ENCODE data around the gene SLC49A4. TPM values are rescaled to one million over a fixed set of nuclear protein-coding genes. Genes with fewer than 3 reads are reported as not detected.

SLC49A4 gene
- total and polyA plus RNA-seq, 11 donors: 5.6 to 25.4 (median 14.4) TPM

- TF ChIP-seq POLR2A (IDR thresholded peaks at IDR 0.05): no peak
- TF ChIP-seq, protein P1, sequence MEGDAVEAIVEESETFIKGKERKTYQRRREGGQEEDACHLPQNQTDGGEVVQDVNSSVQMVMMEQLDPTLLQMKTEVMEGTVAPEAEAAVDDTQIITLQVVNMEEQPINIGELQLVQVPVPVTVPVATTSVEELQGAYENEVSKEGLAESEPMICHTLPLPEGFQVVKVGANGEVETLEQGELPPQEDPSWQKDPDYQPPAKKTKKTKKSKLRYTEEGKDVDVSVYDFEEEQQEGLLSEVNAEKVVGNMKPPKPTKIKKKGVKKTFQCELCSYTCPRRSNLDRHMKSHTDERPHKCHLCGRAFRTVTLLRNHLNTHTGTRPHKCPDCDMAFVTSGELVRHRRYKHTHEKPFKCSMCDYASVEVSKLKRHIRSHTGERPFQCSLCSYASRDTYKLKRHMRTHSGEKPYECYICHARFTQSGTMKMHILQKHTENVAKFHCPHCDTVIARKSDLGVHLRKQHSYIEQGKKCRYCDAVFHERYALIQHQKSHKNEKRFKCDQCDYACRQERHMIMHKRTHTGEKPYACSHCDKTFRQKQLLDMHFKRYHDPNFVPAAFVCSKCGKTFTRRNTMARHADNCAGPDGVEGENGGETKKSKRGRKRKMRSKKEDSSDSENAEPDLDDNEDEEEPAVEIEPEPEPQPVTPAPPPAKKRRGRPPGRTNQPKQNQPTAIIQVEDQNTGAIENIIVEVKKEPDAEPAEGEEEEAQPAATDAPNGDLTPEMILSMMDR (IDR thresholded peaks at IDR 0.05): no peak
- ATAC-seq: no peak
- WGBS, 4 donors: 96 to 99% (median 97%) methylated on average over 3 of the region's 3 CpGs
- intact Hi-C loops (cut with DNase I): no loop called here
- DNase-seq: no peak
- H3K4me3 ChIP-seq: no peak overlapping the region
- peaks cover 0 to 7% (median 0%) of the 10 kb centered on the region in 12 donors for H3K4me1 ChIP-seq
- no peaks in the 10 kb centered on the region for H3K36me3 ChIP-seq
- peaks cover 0 to 25% (median 3%) of the 10 kb centered on the region in 9 donors for H3K27me3 ChIP-seq
- no peak overlapping the region for H3K27ac ChIP-seq
- H3K9me3 ChIP-seq: no peaks in the 10 kb centered on the region
Measured at GRCh38 chr3:122926811-122927210, 131.9 kb downstream of the SLC49A4 start.

GRCh38 chr3:122927726-122928125 lies 132.9 kb downstream of the SLC49A4 start:
- WGBS, 4 donors: 84 to 94% (median 88%) methylated on average over 9 to 10 of the region's 10 CpGs
- DNase-seq (no peak), ATAC-seq (no peak)
- TF ChIP-seq, protein P1 (IDR thresholded peaks at IDR 0.05): no peak
- no peak for TF ChIP-seq POLR2A (IDR thresholded peaks at IDR 0.05)
- no peaks in the 10 kb centered on the region for H3K9me3 ChIP-seq
- H3K4me1 ChIP-seq: peaks cover 0 to 14% (median 0%) of the 10 kb centered on the region in 12 donors
- peaks cover 0 to 16% (median 0%) of the 10 kb centered on the region in 9 donors for H3K27me3 ChIP-seq
- H3K4me3 ChIP-seq: no peak overlapping the region
- intact Hi-C loops (cut with DNase I): no loop called here
- no peak overlapping the region for H3K27ac ChIP-seq
- no peaks in the 10 kb centered on the region for H3K36me3 ChIP-seq

- no peak overlapping the region for H3K4me3 ChIP-seq
- no peak overlapping the region for H3K27ac ChIP-seq
- peaks cover 0 to 14% (median 0%) of the 10 kb centered on the region in 12 donors for H3K4me1 ChIP-seq
- intact Hi-C loops (cut with DNase I): no loop called here
- peaks cover 0 to 8% (median 0%) of the 10 kb centered on the region in 9 donors for H3K27me3 ChIP-seq
- 88 to 91% (median 89%) methylated on average over 23 to 24 of the region's 24 CpGs for WGBS, 4 donors
- no peaks in the 10 kb centered on the region for H3K36me3 ChIP-seq
- DNase-seq (no peak), ATAC-seq (no peak)
- TF ChIP-seq, protein P1 (IDR thresholded peaks at IDR 0.05): no peak
- no peak for TF ChIP-seq POLR2A (IDR thresholded peaks at IDR 0.05)
- H3K9me3 ChIP-seq: no peaks in the 10 kb centered on the region
Measured at GRCh38 chr3:122928396-122929187, 133.7 kb downstream of the SLC49A4 start.

GRCh38 chr3:122929188-122930062 lies 134.6 kb downstream of the SLC49A4 start:
- DNase-seq (no peak), ATAC-seq (peak in 3 of 4 donors; percentile 42 to 77 (median 46))
- intact Hi-C loops (cut with DNase I): no loop called here
- Histone ChIP-seq H3K36me3 (no peaks in the 10 kb centered on the region), H3K4me1 (peaks cover 0 to 14% (median 0%) of the 10 kb centered on the region in 12 donors), H3K9me3 (no peaks in the 10 kb centered on the region), H3K4me3 (no peak overlapping the region), H3K27ac (no peak overlapping the region), H3K27me3 (peaks cover 0 to 4% (median 0%) of the 10 kb centered on the region in 9 donors)
- TF ChIP-seq POLR2A (IDR thresholded peaks at IDR 0.05): no peak
- TF ChIP-seq, protein P1 (IDR thresholded peaks at IDR 0.05): no peak
- 48 to 62% (median 56%) methylated on average over 11 to 12 of the region's 12 CpGs for WGBS, 4 donors

Data from heart left ventricle (tissue), 16 donors.